Ascending aorta (tissue), 2 donors: ENCODE results near the gene GPAM. TPM values are rescaled to one million over a fixed set of nuclear protein-coding genes. Genes with fewer than 3 reads are reported as not detected.
"Not testable (repeated sequence)": the region's sequence is repeated elsewhere in the genome, so short reads cannot be mapped to it uniquely, and the experiment has no call there.

Source experiments
- DNase-seq, 2 donors: peaks; one replicate each; pipeline ENCODE4 v3.0.0-alpha.2; 2019; ENCODE audit warnings: low spot score in 2 of 2
- H3K27ac ChIP-seq, 2 donors: fragments of 200-600 bp; sonication (generic); one replicate each; pipeline ENCODE4 v1.5.1; 2016 to 2017; ENCODE audit warnings: mild to moderate bottlenecking in 1 of 2
- H3K27me3 ChIP-seq: fragments of 200-600 bp; sonication (generic); one replicate; pipeline ENCODE4 v1.5.1; 2017
- H3K36me3 ChIP-seq, 2 donors: fragments of 200-600 bp; sonication (generic); one replicate each; pipeline ENCODE4 v1.5.1; 2016
- H3K4me1 ChIP-seq, 2 donors: fragments of 200-600 bp; sonication (generic); one replicate each; pipeline ENCODE4 v1.5.1; 2016 to 2017; ENCODE audit warnings: mild to moderate bottlenecking in 1 of 2
- H3K4me3 ChIP-seq, 2 donors: fragments of 200-600 bp; sonication (generic); one replicate each; pipeline ENCODE4 v1.5.1; 2016 to 2017; ENCODE audit warnings: mild to moderate bottlenecking in 1 of 2
- H3K9me3 ChIP-seq, 2 donors: fragments of 200-600 bp; sonication (generic); one replicate each; pipeline ENCODE4 v1.5.1; 2016
- intact Hi-C: fragments of 100-400 bp; cut with DNase I; formaldehyde crosslinking; loops from one replicate; pipeline ENCODE4 v1.15.1; 2023
- total RNA-seq: library from RNA; depleted of rRNA; stranded (reverse); fragments of >200 nt; gene quantifications from one replicate; pipeline ENCODE4 v1.1.0, GENCODE V29; 2016
- TF ChIP-seq, protein P1 (sequence below), 3 experiments: fragments of 200-600 bp in 2 of 3; fragments of 450-650 bp in 1 of 3; sonication (generic) in 2 of 3; IDR thresholded peaks; one replicate each; pipeline ENCODE4 v1.5.1; 2016 to 2019; ENCODE audit warnings: antibody characterized with exemption in 3 of 3, mild to moderate bottlenecking in 1 of 3, moderate library complexity in 1 of 3

The GPAM gene
- total RNA-seq, 1 donor from 2014 or later, result 3.2 TPM

DNA sequence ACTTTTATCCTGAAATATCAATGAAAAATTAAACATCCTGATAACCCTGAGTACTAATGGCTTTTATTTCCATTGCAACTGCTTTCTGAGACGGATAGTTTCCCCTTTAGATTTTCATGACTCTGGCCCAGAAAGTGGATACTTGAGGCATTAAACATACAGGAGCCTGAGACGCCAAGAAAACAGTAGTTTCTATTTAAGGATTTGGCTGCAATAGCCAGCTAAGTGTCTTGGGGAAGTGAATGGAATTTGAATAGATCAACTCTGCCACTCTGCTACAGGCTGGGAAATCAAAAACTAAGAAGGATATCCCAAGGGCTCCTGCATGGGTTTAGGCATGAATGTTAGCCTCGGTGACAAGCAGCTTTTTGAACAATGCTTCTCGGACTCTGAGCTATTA, 24.7 kb upstream of the GPAM start:
- H3K9me3 ChIP-seq, result no peaks in the 10 kb centered on the region
- intact Hi-C loops, result loop anchor here (2.0 kb wide), 1 partner anchor 25 kb away; the partner anchor contains the start of gene GPAM
- TF ChIP-seq, protein P1, sequence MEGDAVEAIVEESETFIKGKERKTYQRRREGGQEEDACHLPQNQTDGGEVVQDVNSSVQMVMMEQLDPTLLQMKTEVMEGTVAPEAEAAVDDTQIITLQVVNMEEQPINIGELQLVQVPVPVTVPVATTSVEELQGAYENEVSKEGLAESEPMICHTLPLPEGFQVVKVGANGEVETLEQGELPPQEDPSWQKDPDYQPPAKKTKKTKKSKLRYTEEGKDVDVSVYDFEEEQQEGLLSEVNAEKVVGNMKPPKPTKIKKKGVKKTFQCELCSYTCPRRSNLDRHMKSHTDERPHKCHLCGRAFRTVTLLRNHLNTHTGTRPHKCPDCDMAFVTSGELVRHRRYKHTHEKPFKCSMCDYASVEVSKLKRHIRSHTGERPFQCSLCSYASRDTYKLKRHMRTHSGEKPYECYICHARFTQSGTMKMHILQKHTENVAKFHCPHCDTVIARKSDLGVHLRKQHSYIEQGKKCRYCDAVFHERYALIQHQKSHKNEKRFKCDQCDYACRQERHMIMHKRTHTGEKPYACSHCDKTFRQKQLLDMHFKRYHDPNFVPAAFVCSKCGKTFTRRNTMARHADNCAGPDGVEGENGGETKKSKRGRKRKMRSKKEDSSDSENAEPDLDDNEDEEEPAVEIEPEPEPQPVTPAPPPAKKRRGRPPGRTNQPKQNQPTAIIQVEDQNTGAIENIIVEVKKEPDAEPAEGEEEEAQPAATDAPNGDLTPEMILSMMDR (IDR thresholded peaks at IDR 0.05), result no peak
- no peaks in the 10 kb centered on the region for H3K36me3 ChIP-seq
- no peak for DNase-seq
- H3K4me1 ChIP-seq, result peaks cover 5 to 20% of the 10 kb centered on the region in 2 donors
- no peak overlapping the region for H3K4me3 ChIP-seq
- no peaks in the 10 kb centered on the region for H3K27me3 ChIP-seq
- H3K27ac ChIP-seq, result peak overlapping the region; percentile 65 to 75

DNA sequence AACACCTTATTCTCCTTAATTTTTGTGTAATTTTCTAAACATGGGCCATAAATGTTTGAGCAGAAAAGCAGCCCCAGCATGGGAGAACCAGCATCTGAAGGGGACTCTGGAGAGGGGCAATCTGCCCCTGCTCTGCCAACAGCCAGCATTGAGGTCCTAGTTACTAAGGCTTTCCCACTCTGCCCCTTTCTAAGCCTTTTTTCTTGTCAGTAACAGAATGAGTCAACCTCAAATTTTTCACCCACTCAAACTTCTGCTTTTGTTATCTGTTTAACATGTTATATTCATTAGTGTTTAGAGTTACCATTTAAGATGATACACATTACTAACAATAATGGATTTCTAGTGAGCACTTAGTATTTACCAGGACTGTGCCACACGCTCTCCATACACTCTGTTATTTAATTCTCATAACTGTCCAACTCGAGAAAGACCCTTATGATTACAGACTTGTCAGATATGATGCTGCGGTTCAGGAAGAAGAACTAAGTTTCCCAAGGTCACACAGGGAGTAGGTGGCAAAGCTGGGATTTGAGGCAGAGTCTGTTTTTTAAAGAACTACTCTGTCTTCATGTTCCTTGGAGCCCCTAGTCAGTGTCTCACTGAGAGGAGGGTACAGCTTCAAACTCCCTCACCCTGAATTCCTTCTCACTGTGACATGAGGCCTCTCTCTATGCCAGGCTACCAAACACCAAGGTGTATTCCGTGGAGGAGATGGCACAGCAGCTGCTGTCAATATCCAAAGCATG, 19.9 kb upstream of the GPAM start:
- H3K27ac ChIP-seq, result no peak overlapping the region
- intact Hi-C loops, result no loop called here
- peaks cover 5 to 6% of the 10 kb centered on the region in 2 donors for H3K4me1 ChIP-seq
- no peaks in the 10 kb centered on the region for H3K36me3 ChIP-seq
- no peaks in the 10 kb centered on the region for H3K9me3 ChIP-seq
- no peaks in the 10 kb centered on the region for H3K27me3 ChIP-seq
- no peak for DNase-seq
- TF ChIP-seq, protein P1 (IDR thresholded peaks at IDR 0.05), result no peak
- H3K4me3 ChIP-seq, result no peak overlapping the region

GRCh38 chr10:112202561-112203241, 19.1 kb upstream of the GPAM start:
- H3K9me3 ChIP-seq, result no peaks in the 10 kb centered on the region
- intact Hi-C loops, result no loop called here
- no peaks in the 10 kb centered on the region for H3K27me3 ChIP-seq
- no peak overlapping the region for H3K27ac ChIP-seq
- DNase-seq, result no peak
- peaks cover 0 to 2% of the 10 kb centered on the region in 2 donors for H3K4me1 ChIP-seq
- H3K36me3 ChIP-seq, result no peaks in the 10 kb centered on the region
- TF ChIP-seq, protein P1 (IDR thresholded peaks at IDR 0.05), result no peak
- H3K4me3 ChIP-seq, result no peak overlapping the region

- no peaks in the 10 kb centered on the region for H3K9me3 ChIP-seq
- no peaks in the 10 kb centered on the region for H3K4me1 ChIP-seq
- no peaks in the 10 kb centered on the region for H3K36me3 ChIP-seq
- intact Hi-C loops, result no loop called here
- H3K4me3 ChIP-seq, result no peak overlapping the region
- H3K27me3 ChIP-seq, result no peaks in the 10 kb centered on the region
- TF ChIP-seq, protein P1 (IDR thresholded peaks at IDR 0.05), result no peak
- DNase-seq, result no peak
- no peak overlapping the region for H3K27ac ChIP-seq
Measured at GRCh38 chr10:112202076-112202475, 18.5 kb upstream of the GPAM start.

GRCh38 chr10:112201334-112201733, 17.8 kb upstream of the GPAM start:
- Histone ChIP-seq H3K4me3 (no peak overlapping the region), H3K27me3 (no peaks in the 10 kb centered on the region), H3K9me3 (no peaks in the 10 kb centered on the region), H3K36me3 (no peaks in the 10 kb centered on the region), H3K4me1 (no peaks in the 10 kb centered on the region), H3K27ac (no peak overlapping the region)
- intact Hi-C loops, result no loop called here
- TF ChIP-seq, protein P1 (IDR thresholded peaks at IDR 0.05), result no peak
- no peak for DNase-seq

DNA sequence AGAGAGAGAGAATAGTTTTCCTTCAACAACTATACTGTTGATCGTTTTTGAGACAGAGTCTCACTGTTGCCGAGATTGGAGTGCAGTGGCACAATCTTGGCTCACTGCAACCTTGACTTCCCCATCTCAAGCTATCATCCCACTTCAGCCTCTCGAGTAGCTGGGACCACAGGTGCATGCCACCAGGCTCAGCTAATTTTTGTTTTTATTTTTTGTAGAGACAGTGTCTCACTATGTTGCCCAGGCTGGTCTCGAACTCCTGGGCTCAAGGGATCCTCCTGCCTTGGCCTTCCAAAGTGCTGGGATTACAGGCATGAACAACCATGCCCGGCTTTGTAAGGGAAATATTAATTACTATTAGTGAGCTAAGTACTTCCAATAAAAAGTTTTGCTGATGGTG, 16.7 kb upstream of the GPAM start:
- H3K27me3 ChIP-seq, H3K4me3 ChIP-seq, H3K36me3 ChIP-seq, H3K9me3 ChIP-seq, H3K27ac ChIP-seq, DNase-seq, intact Hi-C loops, H3K4me1 ChIP-seq: not testable (repeated sequence)

DNA sequence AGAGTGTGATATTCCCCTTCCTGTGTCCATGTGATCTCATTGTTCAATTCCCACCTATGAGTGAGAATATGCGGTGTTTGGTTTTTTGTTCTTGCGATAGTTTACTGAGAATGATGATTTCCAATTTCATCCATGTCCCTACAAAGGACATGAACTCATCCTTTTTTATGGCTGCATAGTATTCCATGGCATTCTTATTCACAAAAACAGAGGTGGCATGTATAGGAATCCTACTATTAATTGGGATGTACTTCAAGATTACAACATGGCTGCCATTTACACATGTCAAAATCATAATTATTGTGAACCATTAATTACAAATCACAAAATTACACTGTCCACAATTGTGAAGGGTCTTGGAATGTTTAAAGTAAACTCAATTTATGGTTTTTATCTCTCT, 14.1 kb upstream of the GPAM start:
- H3K9me3 ChIP-seq, H3K4me3 ChIP-seq, intact Hi-C loops, H3K27me3 ChIP-seq, DNase-seq, H3K27ac ChIP-seq, H3K36me3 ChIP-seq: not testable (repeated sequence)
- peaks cover 0 to 14% of the 10 kb centered on the region in 2 donors for H3K4me1 ChIP-seq
